A549 (cell line): Measurements from ENCODE around the gene ADGRG6.

ENCODE experiments used
- CEBPB ChIP-seq, 2 experiments: fragments of >200 bp in 1 of 2; sonication (Bioruptor Twin) in 1 of 2; formaldehyde crosslinking in 1 of 2; IDR thresholded peaks; 2 replicates each; pipeline ENCODE4 v1.6.1; 2012 to 2016
- MAFK ChIP-seq: fragments of 450-650 bp; IDR thresholded peaks from 2 replicates; pipeline ENCODE4 v1.6.1; 2014; ENCODE audit not compliant: partially characterized antibody
- MAX ChIP-seq: IDR thresholded peaks from 2 replicates; pipeline ENCODE4 v1.6.1; 2012
- POLR2A ChIP-seq: IDR thresholded peaks from 2 replicates; pipeline ENCODE4 v1.6.1; 2012; ENCODE audit warnings: mild to moderate bottlenecking, low read length
- RAD21 ChIP-seq, 2 experiments: fragments of >200 bp in 1 of 2; sonication (Bioruptor Twin) in 1 of 2; formaldehyde crosslinking in 1 of 2; IDR thresholded peaks in 1 of 2; conservative IDR thresholded peaks in 1 of 2; 2 replicates in 1 of 2; 3 replicates in 1 of 2; pipeline ENCODE4 v1.6.1; 2012 to 2018; ENCODE audit warnings: inconsistent platforms in 1 of 2
- TP53 ChIP-seq: fragments of 250-450 bp; sonication (Bioruptor Pico); IDR thresholded peaks from 2 replicates; pipeline ENCODE4 v1.5.0; 2021; ENCODE audit warnings: mild to moderate bottlenecking, moderate library complexity

GRCh38 chr6:142354650-142355049, 52.8 kb downstream of the ADGRG6 start:
- TF ChIP-seq MAFK (no peak), MAX (no peak), TP53 (no peak), POLR2A (no peak), CEBPB (IDR thresholded peaks at IDR 0.05) (no peak), RAD21 (conservative IDR thresholded peaks at IDR 0.05 in 1 of 2, IDR thresholded peaks at IDR 0.05 in 1 of 2) (no peak)
